GM21381 (cell line): ENCODE data around the gene OR52E4.
A peak's percentile ranks its signal among the peaks of the same experiment; 100 is the strongest.

Experiments
- ATAC-seq: cut with Tn5 transposase; IDR thresholded peaks from one replicate; pipeline ENCODE4 v1.9.1; 2021; ENCODE audit warnings: mild to moderate bottlenecking, moderate library complexity; ENCODE audit not compliant: unreplicated experiment

The OR52E4 gene

GRCh38 chr11:5880329-5880728, at the start of gene OR52E4:
Gene OR52E4, plus strand, starts transcription at chr11:5880629. Its CDS starts 3,664 bp downstream, at chr11:5884293.
- ATAC-seq = no peak

- no peak for ATAC-seq
Observed at GRCh38 chr11:5831196-5831829, 49.1 kb upstream of the OR52E4 start.

GRCh38 chr11:5833446-5833845, 47.0 kb upstream of the OR52E4 start:
- ATAC-seq = no peak

- no peak for ATAC-seq
Observed at GRCh38 chr11:5837695-5838094, 42.7 kb upstream of the OR52E4 start.

- no peak for ATAC-seq
Observed at GRCh38 chr11:5841797-5842196, 38.6 kb upstream of the OR52E4 start, which contains the start of gene OR52E6. Gene OR52E6, minus strand, starts transcription at chr11:5841897. Its CDS starts 0 bp downstream, at chr11:5841897.

GRCh38 chr11:5846701-5847100, 33.7 kb upstream of the OR52E4 start:
- ATAC-seq = no peak

- ATAC-seq = no peak
Observed at GRCh38 chr11:5847711-5848110, 32.7 kb upstream of the OR52E4 start.

- ATAC-seq = no peak
Observed at GRCh38 chr11:5851002-5851401, 29.4 kb upstream of the OR52E4 start.

GRCh38 chr11:5857590-5857989, 22.8 kb upstream of the OR52E4 start, which contains the start of gene OR52E8:
Gene OR52E8, minus strand, starts transcription at chr11:5857690. Its CDS starts 0 bp downstream, at chr11:5857690.
- no peak for ATAC-seq

- no peak for ATAC-seq
Observed at GRCh38 chr11:5865826-5866225, 14.6 kb upstream of the OR52E4 start.

- no peak for ATAC-seq
Observed at GRCh38 chr11:5878564-5878963, 1.9 kb upstream of the OR52E4 start.

GRCh38 chr11:5881756-5882155, 1.3 kb downstream of the OR52E4 start:
- ATAC-seq = no peak

- no peak for ATAC-seq
Observed at GRCh38 chr11:5887172-5887571, 6.7 kb downstream of the OR52E4 start.

GRCh38 chr11:5887661-5888060, 7.2 kb downstream of the OR52E4 start:
- no peak for ATAC-seq

- ATAC-seq = no peak
Observed at GRCh38 chr11:5891216-5891800, 10.9 kb downstream of the OR52E4 start.

GRCh38 chr11:5892908-5893307, 12.5 kb downstream of the OR52E4 start, which contains the start of gene OR52E5:
Gene OR52E5, plus strand, starts transcription at chr11:5893208. Its CDS starts 7,569 bp downstream, at chr11:5900777.
- no peak for ATAC-seq

- no peak for ATAC-seq
Observed at GRCh38 chr11:5899534-5899933, 19.1 kb downstream of the OR52E4 start.

- no peak for ATAC-seq
Observed at GRCh38 chr11:5910540-5910939, 30.1 kb downstream of the OR52E4 start.

- peak; percentile 62 for ATAC-seq
Observed at GRCh38 chr11:5922749-5923426, 42.5 kb downstream of the OR52E4 start.

- ATAC-seq = peak; percentile 52
Observed at GRCh38 chr11:5923427-5923776, 43.0 kb downstream of the OR52E4 start.

- ATAC-seq = peak; percentile 22
Observed at GRCh38 chr11:5923794-5924193, 43.4 kb downstream of the OR52E4 start.

- ATAC-seq = no peak
Observed at GRCh38 chr11:5928271-5928670, 47.8 kb downstream of the OR52E4 start.
